Left lung (tissue), 10 donors: Measurements from ENCODE around the gene ZC3H4. TPM values are rescaled to one million over a fixed set of nuclear protein-coding genes. Genes with fewer than 3 reads are reported as not detected.

Experiments
- ATAC-seq: fragments of 200-7000 bp; cut with Tn5 transposase; one replicate; pipeline ENCODE4 v1.9.1; 2020; ENCODE audit warnings: moderate library complexity
- DNase-seq, 4 donors: peaks; one replicate each; pipeline ENCODE4 v3.0.0-alpha.2; 2013 to 2020
- H3K27ac ChIP-seq, 2 donors: fragments of 200-600 bp; sonication (generic) in 1 of 2; one replicate each; pipeline versions ENCODE4 v1.5.0 to v1.8.0; 2020 to 2021
- H3K27me3 ChIP-seq, 2 donors: fragments of 200-600 bp; sonication (generic) in 1 of 2; one replicate each; pipeline versions ENCODE4 v1.5.0 to v1.8.0; 2020 to 2021
- H3K36me3 ChIP-seq, 2 donors: fragments of 200-600 bp; sonication (generic) in 1 of 2; one replicate each; pipeline versions ENCODE4 v1.5.0 to v1.8.0; 2020 to 2021
- H3K4me1 ChIP-seq, 2 donors: fragments of 200-600 bp; one replicate each; pipeline ENCODE4 v1.8.0; 2021
- H3K4me3 ChIP-seq, 2 donors: fragments of 200-600 bp; sonication (generic) in 1 of 2; one replicate each; pipeline versions ENCODE4 v1.5.0 to v1.8.0; 2020 to 2021; ENCODE audit warnings: mild to moderate bottlenecking in 1 of 2
- H3K9me3 ChIP-seq, 2 donors: fragments of 200-600 bp; sonication (generic) in 1 of 2; one replicate each; pipeline versions ENCODE4 v1.5.0 to v1.8.0; 2020 to 2021
- CTCF ChIP-seq, 2 donors: fragments of 200-600 bp; sonication (generic) in 1 of 2; IDR thresholded peaks; one replicate each; pipeline versions ENCODE4 v1.5.0 to v1.8.0; 2021; ENCODE audit warnings: antibody characterized with exemption in 2 of 2
- intact Hi-C, 2 donors: fragments of 100-400 bp; cut with DNase I; formaldehyde crosslinking; loops; one replicate each; pipeline versions ENCODE4 v1.11.2 to v1.14.2; 2022
- polyA plus RNA-seq, 6 donors: library from polyadenylated mRNA; unstranded; fragments of 120-200 nt; gene quantifications; one replicate each; pipeline ENCODE4 v1.2.1, GENCODE V29; 2013; ENCODE audit not compliant: insufficient read length in 6 of 6
- total RNA-seq, 2 donors: library from RNA; stranded (reverse); fragmentation: NEBNext Ultra II Directional; extraction: Animal tissue kit (Norgen Biotek cat#: 25700); gene quantifications; one replicate each; pipeline ENCODE4 v1.2.1, GENCODE V29; 2021
- donor health status: DM: no; HTN: yes; CAD: no.
- donor health status: DM: no; HTN: no; CAD: no.

The ZC3H4 gene
- total and polyA plus RNA-seq, 8 donors = 36.6 to 48.2 (median 39.2) TPM

GRCh38 chr19:47094557-47095475 is 18.8 kb downstream of the ZC3H4 start:
- peak; percentile 77 for ATAC-seq
- no peak for TF ChIP-seq CTCF (IDR thresholded peaks at IDR 0.05)
- H3K4me1 ChIP-seq = peaks cover 12 to 65% of the 10 kb centered on the region in 2 donors

GRCh38 chr19:47093841-47094240 is 19.7 kb downstream of the ZC3H4 start:
- TF ChIP-seq CTCF (IDR thresholded peaks at IDR 0.05) = no peak
- intact Hi-C loops = no loop called here
- peak overlapping the region; percentile 86 to 89 for H3K27ac ChIP-seq
- ATAC-seq = no peak
- no peak for DNase-seq
- no peaks in the 10 kb centered on the region for H3K9me3 ChIP-seq
- peaks cover 12 to 56% of the 10 kb centered on the region in 2 donors for H3K4me1 ChIP-seq
- H3K27me3 ChIP-seq = no peaks in the 10 kb centered on the region
- peaks cover 0 to 58% of the 10 kb centered on the region in 2 donors for H3K36me3 ChIP-seq
- H3K4me3 ChIP-seq = no peak overlapping the region

More at GRCh38 chr19:47094557-47095475, 18.8 kb downstream of the ZC3H4 start:
- intact Hi-C loops = no loop called here
- DNase-seq = peak in 3 of 4 donors; percentile 44 to 88 (median 81)
- Histone ChIP-seq H3K4me3 (no peak overlapping the region), H3K27ac (peak overlapping the region; percentile 86 to 89), H3K27me3 (no peaks in the 10 kb centered on the region), H3K9me3 (no peaks in the 10 kb centered on the region), H3K36me3 (peaks cover 0 to 48% of the 10 kb centered on the region in 2 donors)

- no peak for TF ChIP-seq CTCF (IDR thresholded peaks at IDR 0.05)
- peak overlapping the region; percentile 86 to 89 for H3K27ac ChIP-seq
Measured at GRCh38 chr19:47093254-47093653, 20.3 kb downstream of the ZC3H4 start.

GRCh38 chr19:47089767-47090350 is 23.7 kb downstream of the ZC3H4 start:
- intact Hi-C loops = no loop called here
- H3K27ac ChIP-seq = no peak overlapping the region
- H3K4me1 ChIP-seq = peaks cover 3 to 18% of the 10 kb centered on the region in 2 donors
- no peaks in the 10 kb centered on the region for H3K27me3 ChIP-seq
- no peak overlapping the region for H3K4me3 ChIP-seq
- peaks cover 0 to 98% of the 10 kb centered on the region in 2 donors for H3K36me3 ChIP-seq
- TF ChIP-seq CTCF (IDR thresholded peaks at IDR 0.05) = no peak
- DNase-seq = peak in 1 of 4 donors; percentile 53
- no peak for ATAC-seq
- H3K9me3 ChIP-seq = no peaks in the 10 kb centered on the region

More at GRCh38 chr19:47093254-47093653, 20.3 kb downstream of the ZC3H4 start:
- no peaks in the 10 kb centered on the region for H3K27me3 ChIP-seq
- no peak overlapping the region for H3K4me3 ChIP-seq
- no peak for ATAC-seq
- H3K9me3 ChIP-seq = no peaks in the 10 kb centered on the region
- peaks cover 0 to 64% of the 10 kb centered on the region in 2 donors for H3K36me3 ChIP-seq
- peak in 1 of 4 donors; percentile 13 for DNase-seq
- H3K4me1 ChIP-seq = peaks cover 12 to 52% of the 10 kb centered on the region in 2 donors
- intact Hi-C loops = no loop called here

- Histone ChIP-seq H3K36me3 (peaks cover 0 to 100% of the 10 kb centered on the region in 2 donors), H3K27me3 (no peaks in the 10 kb centered on the region), H3K27ac (no peak overlapping the region), H3K4me1 (no peaks in the 10 kb centered on the region), H3K4me3 (no peak overlapping the region), H3K9me3 (no peaks in the 10 kb centered on the region)
- TF ChIP-seq CTCF (IDR thresholded peaks at IDR 0.05) = no peak
- ATAC-seq (no peak), DNase-seq (peak in 1 of 4 donors; percentile 52)
- intact Hi-C loops = no loop called here
Measured at GRCh38 chr19:47086280-47086679, 27.3 kb downstream of the ZC3H4 start.
